Measurements from ENCODE around the gene PPP2CA.

Gene PPP2CA

DNA sequence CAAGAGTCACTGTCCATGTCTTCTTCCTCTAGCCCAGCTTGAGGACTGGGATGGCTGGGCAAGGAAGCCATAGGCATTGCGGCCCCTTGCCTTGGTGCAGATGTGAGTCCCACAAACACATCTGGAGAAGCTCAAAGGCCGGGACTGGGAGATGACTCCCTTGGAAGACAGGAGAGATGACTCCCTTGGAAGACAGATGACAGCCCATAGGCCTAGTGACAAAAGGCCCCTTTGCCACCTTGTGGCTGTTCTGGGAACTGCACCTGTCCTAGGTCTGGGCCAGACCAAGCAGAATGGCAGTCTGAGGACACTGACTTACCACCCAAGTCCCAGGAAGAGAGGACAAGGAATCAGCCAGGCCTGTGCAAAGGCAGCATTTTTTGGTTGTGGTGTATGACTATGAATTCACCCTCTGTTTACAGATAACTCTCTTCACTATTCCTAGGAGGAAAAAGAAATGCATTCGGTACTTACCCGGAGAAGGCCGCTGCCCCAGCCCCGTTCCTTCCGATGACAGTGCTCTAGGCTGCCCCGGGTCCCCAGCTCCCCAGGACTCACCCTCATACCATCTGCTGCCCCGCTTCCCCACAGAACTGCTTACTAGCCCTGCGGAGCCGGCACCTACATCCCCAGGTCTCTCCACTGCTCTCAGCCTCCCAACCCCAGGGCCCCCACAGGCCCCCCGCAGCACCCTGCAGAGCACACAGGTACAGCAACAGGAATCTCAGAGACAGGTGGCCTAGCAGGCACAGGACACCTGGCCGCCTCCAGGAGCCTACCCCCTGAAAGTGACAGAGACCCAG lies 79.9 kb downstream of the PPP2CA start:
- DNase-seq: no peak

DNA sequence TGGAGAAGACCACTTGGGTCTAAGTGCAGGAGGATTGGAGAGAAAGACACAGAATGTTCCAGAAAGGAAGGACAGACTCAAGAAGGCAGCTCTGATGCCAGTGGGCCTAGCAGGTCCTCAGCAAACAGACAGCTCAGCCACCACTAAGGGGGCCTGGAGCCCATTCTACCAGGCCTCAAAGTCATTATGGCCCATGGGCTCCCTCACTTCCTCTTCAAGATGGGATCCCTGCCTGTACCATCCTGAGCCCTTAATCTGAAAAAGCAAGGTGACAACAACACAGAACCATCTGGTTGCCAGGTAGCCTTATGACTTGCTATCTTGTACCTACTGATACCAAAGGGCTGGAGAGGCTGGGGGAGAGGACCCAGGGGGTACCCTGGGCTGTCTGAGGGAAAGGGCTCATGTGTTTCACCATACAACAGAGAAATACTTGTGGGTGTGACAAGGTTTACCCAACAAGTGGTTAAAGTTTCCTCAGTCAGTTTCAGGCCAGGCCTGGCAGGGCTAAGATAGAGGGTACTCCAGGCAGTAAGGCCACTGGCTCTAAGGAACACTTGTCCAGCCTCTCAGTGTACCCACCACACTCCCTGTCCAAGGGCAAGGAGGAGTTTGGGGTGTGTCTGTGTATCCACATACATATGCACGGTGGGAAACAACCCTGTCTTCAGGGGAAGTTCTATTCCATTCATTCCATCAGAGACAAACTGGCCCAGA lies 80.7 kb downstream of the PPP2CA start:
- no peak for DNase-seq

Data from NCI-H524 treated with DMSO at 0.1 percent for 48 hours (cell line).